GM21367 (cell line): Measurements from ENCODE around the gene TNFAIP1.

Source experiments
- ATAC-seq: cut with Tn5 transposase; IDR thresholded peaks from one replicate; pipeline ENCODE4 v1.9.1; 2021; ENCODE audit not compliant: unreplicated experiment

Gene TNFAIP1

DNA sequence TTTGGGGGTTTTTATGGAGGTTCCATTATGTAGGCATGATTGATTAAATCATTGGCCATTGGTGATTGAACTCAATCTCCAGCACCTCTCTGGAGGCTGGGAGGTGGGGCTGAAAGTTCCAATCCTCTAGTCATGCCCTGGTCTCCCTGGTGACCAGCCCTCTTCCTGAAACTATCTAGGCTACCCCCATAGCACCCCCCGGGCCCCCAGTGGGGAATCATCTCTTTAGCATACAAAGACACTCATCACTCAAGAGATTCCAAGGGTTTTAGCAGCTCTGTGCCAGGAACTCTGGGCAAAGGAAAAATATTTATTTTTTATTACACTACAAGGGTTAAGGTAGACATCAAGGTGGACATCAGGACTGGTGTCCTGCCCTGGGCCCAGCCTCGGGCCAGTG, 59.9 kb downstream of the TNFAIP1 start:
- no peak for ATAC-seq

DNA sequence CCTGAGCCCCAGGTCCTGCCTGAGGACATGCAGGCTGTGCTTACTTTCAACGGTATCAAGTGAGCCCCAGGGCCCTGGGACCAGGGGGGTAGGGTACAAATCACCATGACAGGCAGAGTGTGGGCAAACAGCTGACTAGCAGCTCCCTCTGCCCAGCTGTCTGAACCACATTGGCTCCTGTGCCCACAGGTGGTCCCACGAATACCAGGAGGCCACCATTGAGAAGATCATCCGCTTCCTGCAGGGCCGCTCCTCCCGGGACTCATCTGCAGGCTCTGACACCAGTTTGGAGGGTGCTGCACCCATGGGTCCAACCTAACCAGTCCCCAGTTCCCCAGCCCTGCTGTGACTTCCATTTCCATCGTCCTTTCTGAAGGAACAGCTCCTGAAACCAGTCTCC, 60.4 kb downstream of the TNFAIP1 start:
- no peak for ATAC-seq
